Smooth muscle cell (in vitro differentiated cells): ENCODE measurements around the gene BOLA2B. TPM values are rescaled to one million over a fixed set of nuclear protein-coding genes. Genes with fewer than 3 reads are reported as not detected.

ENCODE experiments used
- DNase-seq: peaks from one replicate; lab custom pipeline; 2025; ENCODE audit not compliant: unreplicated experiment; lab: John Stamatoyannopoulos, UW
- H2AFZ ChIP-seq: fragments of 200-600 bp; sonication (generic); 2 replicates; pipeline ENCODE4 v1.6.0; 2016; ENCODE audit warnings: antibody characterized with exemption, low read depth, mild to moderate bottlenecking
- H3F3A ChIP-seq: fragments of 200-600 bp; sonication (generic); 2 replicates; pipeline ENCODE4 v1.6.0; 2017; ENCODE audit warnings: antibody characterized with exemption, low read depth
- H3K27ac ChIP-seq: fragments of 200-600 bp; sonication (generic); 2 replicates; pipeline ENCODE4 v1.5.1; 2016; ENCODE audit warnings: low read depth, mild to moderate bottlenecking
- H3K27me3 ChIP-seq: fragments of 200-600 bp; sonication (generic); 2 replicates; pipeline ENCODE4 v1.6.1; 2016; ENCODE audit warnings: low read depth, mild to moderate bottlenecking
- H3K36me3 ChIP-seq: fragments of 200-600 bp; sonication (generic); 2 replicates; pipeline ENCODE4 v1.5.1; 2016; ENCODE audit warnings: low read depth
- H3K4me1 ChIP-seq: fragments of 200-600 bp; sonication (generic); 2 replicates; pipeline ENCODE4 v1.5.1; 2016; ENCODE audit warnings: low read depth
- H3K4me2 ChIP-seq: fragments of 200-600 bp; sonication (generic); 2 replicates; pipeline ENCODE4 v1.6.0; 2016; ENCODE audit warnings: mild to moderate bottlenecking
- H3K4me3 ChIP-seq: fragments of 200-600 bp; sonication (generic); 2 replicates; pipeline ENCODE4 v1.5.1; 2016; ENCODE audit warnings: mild to moderate bottlenecking
- H3K79me2 ChIP-seq: fragments of 200-600 bp; sonication (generic); 2 replicates; pipeline ENCODE4 v1.6.0; 2016; ENCODE audit warnings: low read depth, mild to moderate bottlenecking
- H3K9ac ChIP-seq: fragments of 200-600 bp; sonication (generic); 2 replicates; pipeline ENCODE4 v1.6.0; 2016; ENCODE audit warnings: low read depth
- H3K9me3 ChIP-seq: fragments of 200-600 bp; sonication (generic); replicated peaks from 2 replicates; pipeline ENCODE4 v1.5.1; 2016; ENCODE audit warnings: low read depth
- H4K20me1 ChIP-seq: fragments of 200-600 bp; sonication (generic); 2 replicates; pipeline ENCODE4 v1.6.0; 2016; ENCODE audit warnings: low read depth
- WGBS: methylation state at CpG from one replicate; pipeline ENCODE4 v1.1.7; 2016; ENCODE audit warnings: low lambda C conversion rate; 5-methylcytosine and 5-hydroxymethylcytosine counted together
- polyA plus RNA-seq: library from polyadenylated mRNA; unstranded; fragments of >200 nt; fragmentation: Nextera tagmentation; extraction: Ambion mirVana; gene quantifications from 2 replicates; pipeline ENCODE4 v1.2.1, GENCODE V29; 2016
- total RNA-seq: library from RNA; depleted of rRNA; stranded (reverse); fragments of >200 nt; gene quantifications from 2 replicates; pipeline ENCODE4 v1.2.3, GENCODE V29; 2014
- TF ChIP-seq, protein P1 (sequence below): fragments of 200-600 bp; sonication (generic); IDR thresholded peaks from 2 replicates; pipeline ENCODE4 v1.5.1; 2017; ENCODE audit warnings: borderline replicate concordance, mild to moderate bottlenecking, antibody characterized with exemption; ENCODE audit not compliant: insufficient read depth, poor library complexity, severe bottlenecking

The BOLA2B gene
- total and polyA plus RNA-seq, 2 experiments from 2014 or later = 148 to 338 TPM

DNA sequence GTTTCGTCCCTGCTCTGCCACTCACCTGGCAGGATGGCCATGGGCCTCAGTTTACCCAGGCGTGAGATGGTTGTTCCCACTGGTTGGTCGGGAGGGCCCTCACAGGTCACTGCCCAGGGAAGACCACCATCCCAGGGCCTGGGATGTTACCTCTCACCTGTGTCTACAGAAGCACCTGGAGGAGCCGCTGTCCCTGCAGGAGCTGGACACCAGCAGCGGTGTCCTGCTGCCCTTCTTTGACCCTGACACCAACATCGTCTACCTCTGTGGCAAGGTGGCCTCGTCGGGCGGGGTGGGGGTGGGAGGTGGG is 6.0 kb downstream of the BOLA2B start:
- Histone ChIP-seq H3K36me3 (no peaks in the 10 kb centered on the region), H3K27ac (no peak overlapping the region), H3K4me3 (no peak overlapping the region), H3K9ac (no peak overlapping the region), H3K27me3 (no peaks in the 10 kb centered on the region), H3K9me3 (no peaks in the 10 kb centered on the region), H3K4me2 (no peak overlapping the region), H4K20me1 (no peaks in the 10 kb centered on the region), H2AFZ (no peak overlapping the region), H3K79me2 (no peaks in the 10 kb centered on the region), H3F3A (peaks cover 2% of the 10 kb centered on the region), H3K4me1 (no peaks in the 10 kb centered on the region)
- no peak for DNase-seq
- TF ChIP-seq, protein P1, sequence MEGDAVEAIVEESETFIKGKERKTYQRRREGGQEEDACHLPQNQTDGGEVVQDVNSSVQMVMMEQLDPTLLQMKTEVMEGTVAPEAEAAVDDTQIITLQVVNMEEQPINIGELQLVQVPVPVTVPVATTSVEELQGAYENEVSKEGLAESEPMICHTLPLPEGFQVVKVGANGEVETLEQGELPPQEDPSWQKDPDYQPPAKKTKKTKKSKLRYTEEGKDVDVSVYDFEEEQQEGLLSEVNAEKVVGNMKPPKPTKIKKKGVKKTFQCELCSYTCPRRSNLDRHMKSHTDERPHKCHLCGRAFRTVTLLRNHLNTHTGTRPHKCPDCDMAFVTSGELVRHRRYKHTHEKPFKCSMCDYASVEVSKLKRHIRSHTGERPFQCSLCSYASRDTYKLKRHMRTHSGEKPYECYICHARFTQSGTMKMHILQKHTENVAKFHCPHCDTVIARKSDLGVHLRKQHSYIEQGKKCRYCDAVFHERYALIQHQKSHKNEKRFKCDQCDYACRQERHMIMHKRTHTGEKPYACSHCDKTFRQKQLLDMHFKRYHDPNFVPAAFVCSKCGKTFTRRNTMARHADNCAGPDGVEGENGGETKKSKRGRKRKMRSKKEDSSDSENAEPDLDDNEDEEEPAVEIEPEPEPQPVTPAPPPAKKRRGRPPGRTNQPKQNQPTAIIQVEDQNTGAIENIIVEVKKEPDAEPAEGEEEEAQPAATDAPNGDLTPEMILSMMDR = no peak
- WGBS = 76% methylated on average over 9 of the region's 9 CpGs

DNA sequence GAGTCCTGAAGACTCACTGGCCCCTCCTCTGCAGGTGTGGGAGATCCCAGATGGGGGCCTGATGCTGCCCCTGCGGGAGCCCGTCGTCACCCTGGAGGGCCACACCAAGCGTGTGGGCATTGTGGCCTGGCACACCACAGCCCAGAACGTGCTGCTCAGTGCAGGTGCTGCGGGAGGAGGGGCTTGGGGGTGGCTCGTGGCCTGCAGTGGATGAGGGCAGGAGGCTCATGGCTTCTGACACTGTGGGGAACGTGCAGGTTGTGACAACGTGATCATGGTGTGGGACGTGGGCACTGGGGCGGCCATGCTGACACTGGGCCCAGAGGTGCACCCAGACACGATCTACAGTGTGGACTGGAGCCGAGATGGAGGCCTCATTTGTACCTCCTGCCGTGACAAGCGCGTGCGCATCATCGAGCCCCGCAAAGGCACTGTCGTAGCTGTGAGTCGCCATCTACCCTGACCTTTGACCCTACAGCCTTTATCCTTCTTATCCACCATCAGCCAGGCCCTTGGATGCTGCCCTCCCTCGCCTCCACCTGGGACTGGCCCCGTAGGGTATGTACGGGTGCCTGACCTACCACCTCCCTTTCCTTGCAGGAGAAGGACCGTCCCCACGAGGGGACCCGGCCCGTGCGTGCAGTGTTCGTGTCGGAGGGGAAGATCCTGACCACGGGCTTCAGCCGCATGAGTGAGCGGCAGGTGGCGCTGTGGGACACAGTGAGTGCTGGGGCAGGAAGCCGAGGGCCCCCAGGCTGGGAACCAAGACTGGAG is 6.5 kb downstream of the BOLA2B start:
- Histone ChIP-seq H3K9me3 (no peaks in the 10 kb centered on the region), H4K20me1 (no peaks in the 10 kb centered on the region), H3K9ac (no peak overlapping the region), H3F3A (peaks cover 3% of the 10 kb centered on the region), H3K4me3 (no peak overlapping the region), H3K79me2 (no peaks in the 10 kb centered on the region), H3K27ac (no peak overlapping the region), H3K4me1 (no peaks in the 10 kb centered on the region), H3K36me3 (no peaks in the 10 kb centered on the region), H2AFZ (no peak overlapping the region), H3K27me3 (no peaks in the 10 kb centered on the region), H3K4me2 (no peak overlapping the region)
- TF ChIP-seq, protein P1 = peak; percentile 55
- 68% methylated on average over 36 of the region's 36 CpGs for WGBS
- no peak for DNase-seq

DNA sequence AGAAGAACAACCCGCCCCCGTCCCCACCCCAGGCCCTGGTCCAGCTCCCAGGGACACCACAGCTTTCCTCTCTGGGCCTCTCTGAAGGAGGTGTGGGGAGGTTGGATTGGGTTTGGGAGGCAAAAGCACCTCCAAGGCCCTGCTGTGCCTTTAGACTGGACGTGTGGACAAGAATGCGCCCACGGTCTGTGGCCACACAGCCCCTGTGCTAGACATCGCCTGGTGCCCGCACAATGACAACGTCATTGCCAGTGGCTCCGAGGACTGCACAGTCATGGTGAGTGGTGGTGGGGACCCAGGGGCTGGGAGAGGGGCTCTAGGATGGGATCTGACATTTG is 7.1 kb downstream of the BOLA2B start:
- Histone ChIP-seq H3K36me3 (no peaks in the 10 kb centered on the region), H3K79me2 (no peaks in the 10 kb centered on the region), H3K4me1 (no peaks in the 10 kb centered on the region), H4K20me1 (no peaks in the 10 kb centered on the region), H3K9me3 (no peaks in the 10 kb centered on the region), H2AFZ (no peak overlapping the region), H3K27me3 (no peaks in the 10 kb centered on the region), H3K4me2 (no peak overlapping the region), H3K27ac (no peak overlapping the region), H3K4me3 (no peak overlapping the region), H3F3A (peaks cover 3% of the 10 kb centered on the region), H3K9ac (no peak overlapping the region)
- TF ChIP-seq, protein P1 = no peak
- no peak for DNase-seq
- WGBS = 98% methylated on average over 9 of the region's 9 CpGs
